Endothelial cell (in vitro differentiated cells): Measurements from ENCODE around the gene NAGLU. TPM values are rescaled to one million over a fixed set of nuclear protein-coding genes. Genes with fewer than 3 reads are reported as not detected.

ENCODE experiments used
- DNase-seq: peaks from one replicate; pipeline ENCODE4 v3.0.0; 2021; ENCODE audit warnings: low spot score
- H3K27ac Mint-ChIP-seq: one replicate; pipeline ENCODE4 v1.8.0; 2021; ENCODE audit warnings: mixed read lengths, inconsistent platforms; ENCODE audit not compliant: unreplicated experiment
- H3K27me3 Mint-ChIP-seq: one replicate; pipeline ENCODE4 v1.8.0; 2021; ENCODE audit warnings: mild to moderate bottlenecking, moderate library complexity, mixed read lengths, inconsistent platforms; ENCODE audit not compliant: unreplicated experiment
- H3K36me3 Mint-ChIP-seq: one replicate; pipeline ENCODE4 v1.8.0; 2021; ENCODE audit warnings: mild to moderate bottlenecking, low read depth, mixed read lengths, inconsistent platforms; ENCODE audit not compliant: unreplicated experiment
- H3K4me1 Mint-ChIP-seq: one replicate; pipeline ENCODE4 v1.8.0; 2021; ENCODE audit warnings: mild to moderate bottlenecking, mixed read lengths, inconsistent platforms; ENCODE audit not compliant: unreplicated experiment
- H3K4me3 Mint-ChIP-seq: one replicate; pipeline ENCODE4 v1.8.0; 2021; ENCODE audit warnings: mild to moderate bottlenecking, mixed read lengths, inconsistent platforms; ENCODE audit not compliant: unreplicated experiment
- H3K9me3 Mint-ChIP-seq: one replicate; pipeline ENCODE4 v1.8.0; 2021; ENCODE audit warnings: mixed read lengths, inconsistent platforms; ENCODE audit not compliant: unreplicated experiment
- CTCF ChIP-seq: fragments of 200-600 bp; sonication (generic); IDR thresholded peaks from one replicate; pipeline ENCODE4 v1.5.0; 2021; ENCODE audit warnings: antibody characterized with exemption; ENCODE audit not compliant: unreplicated experiment
- total RNA-seq: library from RNA; stranded (reverse); fragmentation: NEBNext Ultra II Directional; extraction: Animal tissue kit (Norgen Biotek cat#: 25700); gene quantifications from one replicate; pipeline ENCODE4 v1.2.1, GENCODE V29; 2021; ENCODE audit not compliant: unreplicated experiment

NAGLU gene
- total RNA-seq, 1 donor from 2014 or later = 24.2 TPM

- DNase-seq = no peak
- TF ChIP-seq CTCF = no peak
- Mint-ChIP-seq H3K27me3 (peaks cover 11% of the 10 kb centered on the region), H3K9me3 (no peaks in the 10 kb centered on the region), H3K27ac (peak overlapping the region; percentile 24), H3K4me3 (peak overlapping the region; percentile 96), H3K4me1 (peaks cover 28% of the 10 kb centered on the region), H3K36me3 (peaks cover 24% of the 10 kb centered on the region)
Measured at GRCh38 chr17:42566215-42566882, 30.3 kb downstream of the NAGLU start.

GRCh38 chr17:42566883-42567573, 31.0 kb downstream of the NAGLU start, which contains the start of gene MLX:
MLX (plus strand) TSS chr17:42567100; CDS start chr17:42567125, 25 bp downstream.
- Mint-ChIP-seq H3K4me1 (peaks cover 25% of the 10 kb centered on the region), H3K36me3 (peaks cover 30% of the 10 kb centered on the region)

GRCh38 chr17:42568341-42569111, 32.5 kb downstream of the NAGLU start:
- H3K27ac Mint-ChIP-seq = no peak overlapping the region

More at GRCh38 chr17:42566883-42567573, 31.0 kb downstream of the NAGLU start, which contains the start of gene MLX:
- H3K4me3 Mint-ChIP-seq = peak within 1 kb of the TSS; percentile 96
- H3K9me3 Mint-ChIP-seq = no peaks in the 10 kb centered on the region
- no peak for TF ChIP-seq CTCF
- H3K27ac Mint-ChIP-seq = peak within 1 kb of the TSS; percentile 91
- H3K27me3 Mint-ChIP-seq = peaks cover 9% of the 10 kb centered on the region
- peak; percentile 90 for DNase-seq

DNA sequence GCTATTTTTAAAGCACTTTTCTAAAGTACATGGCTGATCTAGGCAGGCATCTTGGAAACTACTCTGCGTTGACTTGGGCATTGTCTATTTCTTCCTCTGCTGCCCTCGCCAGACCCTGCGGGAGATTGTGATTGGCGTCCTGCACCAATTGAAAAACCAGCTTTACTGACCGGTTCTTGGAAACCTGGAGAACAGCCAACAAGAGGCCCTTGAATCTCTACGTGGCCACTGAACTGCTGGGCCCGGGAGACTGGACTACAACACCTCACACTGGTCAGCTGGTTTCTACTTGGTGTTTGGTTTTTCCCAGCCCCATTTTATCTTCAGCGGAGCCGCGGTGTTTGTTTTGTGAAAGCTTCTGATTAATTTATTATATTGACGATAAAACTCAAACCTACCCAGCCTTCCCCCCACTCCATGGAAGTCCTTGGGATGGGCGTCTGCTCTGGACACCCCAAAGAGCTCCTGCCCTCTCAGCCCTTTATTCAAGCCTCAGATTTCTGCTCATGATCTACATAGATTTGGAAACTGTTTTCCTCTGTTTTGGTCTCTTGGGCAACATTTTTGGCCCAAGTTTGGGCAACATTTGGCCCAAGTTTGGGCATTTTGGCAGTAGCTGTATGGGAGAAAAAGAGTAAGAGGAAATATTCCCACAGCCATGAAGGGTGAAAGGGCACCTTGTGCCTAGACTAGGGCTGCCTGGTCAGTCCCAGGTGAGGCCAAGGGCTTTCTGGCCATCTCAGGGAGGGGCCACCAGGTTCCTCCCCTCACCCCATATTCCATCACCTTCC, 35.6 kb downstream of the NAGLU start:
- TF ChIP-seq CTCF = no peak
- H3K4me3 Mint-ChIP-seq = peak overlapping the region; percentile 74
- H3K27ac Mint-ChIP-seq = peak overlapping the region; percentile 18
- peaks cover 8% of the 10 kb centered on the region for H3K27me3 Mint-ChIP-seq
- H3K36me3 Mint-ChIP-seq = peaks cover 43% of the 10 kb centered on the region
- H3K9me3 Mint-ChIP-seq = no peaks in the 10 kb centered on the region
- peaks cover 26% of the 10 kb centered on the region for H3K4me1 Mint-ChIP-seq
- DNase-seq = no peak

More at GRCh38 chr17:42568341-42569111, 32.5 kb downstream of the NAGLU start:
- H3K9me3 Mint-ChIP-seq = no peaks in the 10 kb centered on the region
- DNase-seq = no peak
- H3K4me1 Mint-ChIP-seq = peaks cover 21% of the 10 kb centered on the region
- H3K27me3 Mint-ChIP-seq = peaks cover 7% of the 10 kb centered on the region
- peak overlapping the region; percentile 7 for H3K4me3 Mint-ChIP-seq
- peaks cover 35% of the 10 kb centered on the region for H3K36me3 Mint-ChIP-seq
- no peak for TF ChIP-seq CTCF
